OCI-LY7 (cell line): ENCODE measurements around the gene IGF1R. TPM values are rescaled to one million over a fixed set of nuclear protein-coding genes. Genes with fewer than 3 reads are reported as not detected.

Experiments used
- BruUV-seq: library from RNA; stranded (reverse); fragments of 400-500 nt; replicated peaks from 2 replicates; lab custom pipeline; 2021; lab: Mats Ljungman, UMichigan
- CTCF ChIA-PET: fragments of 300-600 bp; sonication (Branson Sonifier 250); formaldehyde crosslinking; loops from one replicate; lab custom pipeline; 2022; ENCODE audit warnings: antibody characterized with exemption; ENCODE audit not compliant: unreplicated experiment; lab: Charles Lee
- POLR2A ChIA-PET: fragments of 300-600 bp; sonication (Branson Sonifier 250); formaldehyde crosslinking; loops from one replicate; lab custom pipeline; 2022; ENCODE audit warnings: antibody characterized with exemption; lab: Charles Lee
- DNase-seq: peaks from one replicate; pipeline ENCODE4 v3.0.0-alpha.2; 2015; ENCODE audit warnings: low spot score
- H2AFZ ChIP-seq: fragments of 200-600 bp; sonication (generic), shearing (Covaris generic); 2 replicates; pipeline ENCODE4 v1.6.1; 2014; ENCODE audit warnings: mild to moderate bottlenecking, antibody characterized with exemption, low read length, moderate library complexity
- H3K27ac ChIP-seq: fragments of 200-600 bp; sonication (generic); 2 replicates; pipeline ENCODE4 v1.5.1; 2014; ENCODE audit warnings: mixed run types, low read depth, mild to moderate bottlenecking, moderate library complexity, low read length, inconsistent platforms; ENCODE audit not compliant: poor library complexity, severe bottlenecking
- H3K36me3 ChIP-seq: fragments of 200-600 bp; sonication (generic); 2 replicates; pipeline ENCODE4 v1.6.1; 2014; ENCODE audit warnings: mild to moderate bottlenecking, antibody characterized with exemption, low read length, moderate library complexity, mixed read lengths; ENCODE audit not compliant: insufficient read depth
- H3K4me1 ChIP-seq: fragments of 200-600 bp; sonication (generic); 2 replicates; pipeline ENCODE4 v1.5.1; 2014; ENCODE audit warnings: mild to moderate bottlenecking, low read length; ENCODE audit not compliant: insufficient read depth, poor library complexity, severe bottlenecking
- H3K4me2 ChIP-seq: fragments of 200-600 bp; sonication (generic); 2 replicates; pipeline ENCODE4 v1.6.1; 2014; ENCODE audit warnings: mild to moderate bottlenecking, low read length
- H3K4me3 ChIP-seq: fragments of 200-600 bp; sonication (generic); 2 replicates; pipeline ENCODE4 v1.5.1; 2014; ENCODE audit warnings: mild to moderate bottlenecking, low read depth, low read length; ENCODE audit not compliant: poor library complexity, severe bottlenecking
- H3K79me2 ChIP-seq: fragments of 200-600 bp; sonication (generic); 2 replicates; pipeline ENCODE4 v1.6.1; 2016; ENCODE audit warnings: low read depth, mild to moderate bottlenecking, low read length, moderate library complexity, mixed read lengths; ENCODE audit not compliant: insufficient read depth
- H3K9me2 ChIP-seq: fragments of 200-600 bp; sonication (generic); 2 replicates; pipeline ENCODE4 v1.6.1; 2016; ENCODE audit warnings: mild to moderate bottlenecking, low read length, mixed read lengths; ENCODE audit not compliant: insufficient read depth
- H3K9me3 ChIP-seq: fragments of 200-600 bp; sonication (generic); 2 replicates; pipeline ENCODE4 v1.6.1; 2014; ENCODE audit warnings: mild to moderate bottlenecking, mixed run types, low read length, mixed read lengths
- H4K20me1 ChIP-seq: fragments of 200-600 bp; sonication (generic); 2 replicates; pipeline ENCODE4 v1.6.1; 2014; ENCODE audit warnings: mild to moderate bottlenecking, antibody characterized with exemption, low read length, moderate library complexity, mixed read lengths; ENCODE audit not compliant: insufficient read depth
- EZH2phosphoT487 ChIP-seq: fragments of 200-600 bp; sonication (generic); IDR thresholded peaks from 2 replicates; pipeline ENCODE4 v1.6.1; 2018; ENCODE audit warnings: low read depth, borderline replicate concordance, mild to moderate bottlenecking, mixed run types, antibody characterized with exemption, low read length, moderate library complexity, mixed read lengths
- intact Hi-C: fragments of 100-400 bp; cut with micrococcal nuclease; formaldehyde crosslinking; loops from one replicate; pipeline ENCODE4 v1.10.0; 2022; ENCODE audit not compliant: unreplicated experiment
- total RNA-seq, 2 experiments: library from RNA; depleted of rRNA in 1 of 2; stranded (reverse); fragments of >200 nt in 1 of 2; shearing (Covaris generic) in 1 of 2; gene quantifications; 2 replicates each; pipeline ENCODE4 v1.2.3, GENCODE V29; 2014 to 2022
- TF ChIP-seq, protein P1 (sequence below): fragments of 200-600 bp; sonication (generic); conservative IDR thresholded peaks from 2 replicates; pipeline ENCODE4 v1.5.1; 2014; ENCODE audit warnings: mild to moderate bottlenecking, antibody characterized with exemption, low read length, moderate library complexity, mixed read lengths

IGF1R gene
- total RNA-seq, 2 experiments from 2014 or later = 26.5 to 29.1 TPM

DNA sequence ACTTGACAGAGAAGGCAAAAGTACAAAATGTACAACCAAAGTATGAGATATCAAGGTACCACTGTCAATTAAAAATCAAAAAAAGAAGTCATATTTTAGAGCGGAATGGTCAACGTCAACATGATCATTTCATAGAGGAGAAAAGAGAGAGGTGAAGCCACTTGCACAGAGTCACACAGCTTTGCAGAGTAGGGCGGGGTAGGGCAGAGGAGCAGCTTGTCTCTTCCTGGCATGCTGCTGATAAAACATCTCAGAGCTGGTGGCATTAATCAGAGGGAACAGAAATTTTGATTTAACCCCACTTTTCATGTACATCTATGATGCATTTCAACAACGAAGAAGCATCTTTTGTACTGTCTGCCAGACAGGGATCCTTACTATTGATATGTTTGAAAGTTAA is 5.2 kb upstream of the IGF1R start:
- H3K4me1 ChIP-seq = no peaks in the 10 kb centered on the region
- no peaks in the 10 kb centered on the region for H3K9me2 ChIP-seq
- BruUV-seq = no TSS peak
- H3K36me3 ChIP-seq = no peaks in the 10 kb centered on the region
- TF ChIP-seq, protein P1, sequence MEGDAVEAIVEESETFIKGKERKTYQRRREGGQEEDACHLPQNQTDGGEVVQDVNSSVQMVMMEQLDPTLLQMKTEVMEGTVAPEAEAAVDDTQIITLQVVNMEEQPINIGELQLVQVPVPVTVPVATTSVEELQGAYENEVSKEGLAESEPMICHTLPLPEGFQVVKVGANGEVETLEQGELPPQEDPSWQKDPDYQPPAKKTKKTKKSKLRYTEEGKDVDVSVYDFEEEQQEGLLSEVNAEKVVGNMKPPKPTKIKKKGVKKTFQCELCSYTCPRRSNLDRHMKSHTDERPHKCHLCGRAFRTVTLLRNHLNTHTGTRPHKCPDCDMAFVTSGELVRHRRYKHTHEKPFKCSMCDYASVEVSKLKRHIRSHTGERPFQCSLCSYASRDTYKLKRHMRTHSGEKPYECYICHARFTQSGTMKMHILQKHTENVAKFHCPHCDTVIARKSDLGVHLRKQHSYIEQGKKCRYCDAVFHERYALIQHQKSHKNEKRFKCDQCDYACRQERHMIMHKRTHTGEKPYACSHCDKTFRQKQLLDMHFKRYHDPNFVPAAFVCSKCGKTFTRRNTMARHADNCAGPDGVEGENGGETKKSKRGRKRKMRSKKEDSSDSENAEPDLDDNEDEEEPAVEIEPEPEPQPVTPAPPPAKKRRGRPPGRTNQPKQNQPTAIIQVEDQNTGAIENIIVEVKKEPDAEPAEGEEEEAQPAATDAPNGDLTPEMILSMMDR = no peak
- no peak for TF ChIP-seq EZH2phosphoT487
- ChIA-PET POLR2A (interaction anchor here (0.5 kb wide), 1 partner anchor 120 kb away, joined by 4 read pairs; no protein-coding TSS in a partner anchor), CTCF (no interaction called here)
- no peak overlapping the region for H3K27ac ChIP-seq
- H3K4me3 ChIP-seq = no peak overlapping the region
- no peak overlapping the region for H3K4me2 ChIP-seq
- H4K20me1 ChIP-seq = 0 out of 2 replicates have a peak, but pooled peaks cover 7% of the 10 kb centered on the region
- H2AFZ ChIP-seq = no peak overlapping the region
- no peak for DNase-seq
- intact Hi-C loops = loop anchor here (10.0 kb wide), 1 partner anchor 592 kb away; no protein-coding TSS in a partner anchor
- no peaks in the 10 kb centered on the region for H3K9me3 ChIP-seq
- no peaks in the 10 kb centered on the region for H3K79me2 ChIP-seq

DNA sequence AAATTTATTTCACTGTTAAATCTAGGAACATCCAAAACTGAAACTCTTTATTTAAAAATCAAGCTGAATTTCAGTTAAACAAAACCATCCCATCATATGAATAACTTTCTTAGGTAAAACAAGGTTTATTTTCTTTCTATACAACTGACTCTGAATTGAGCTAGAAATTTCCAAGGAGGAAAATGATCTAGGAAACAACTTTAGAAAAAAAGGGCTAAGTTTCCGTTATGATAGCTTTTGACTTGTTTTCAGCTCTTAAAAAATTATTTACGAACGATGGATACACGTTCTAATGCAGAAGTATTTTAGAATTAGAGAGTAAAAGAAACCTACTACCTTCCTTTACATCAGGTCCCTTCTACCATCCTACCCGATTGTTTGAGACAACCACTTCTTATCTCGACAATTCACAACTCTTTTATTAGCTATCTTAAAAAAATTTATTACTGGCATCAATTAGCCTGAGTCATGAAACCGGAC is 1.8 kb upstream of the IGF1R start:
- peak overlapping the region; percentile 75 for H3K4me2 ChIP-seq
- intact Hi-C loops = loop anchor here (1.0 to 10.0 kb wide), 6 partner anchors 46 to 1956 kb away; partner anchors contain the start of genes ASB7 and LINS1
- BruUV-seq = TSS peak; percentile 74
- ChIA-PET POLR2A (interaction anchor here (0.6 to 1.1 kb wide), 7 partner anchors 34 to 268 kb away, joined by 3 to 4 read pairs (median 4); no protein-coding TSS in a partner anchor), CTCF (no interaction called here)
- DNase-seq = no peak
- no peaks in the 10 kb centered on the region for H3K36me3 ChIP-seq
- no peaks in the 10 kb centered on the region for H3K9me3 ChIP-seq
- peaks cover 5% of the 10 kb centered on the region; the same call in 1 of the 2 replicates for H3K79me2 ChIP-seq
- no peaks in the 10 kb centered on the region for H3K9me2 ChIP-seq
- peaks cover 19% of the 10 kb centered on the region for H3K4me1 ChIP-seq
- peak overlapping the region; percentile 86 for H2AFZ ChIP-seq
- peak overlapping the region; percentile 84 for H3K4me3 ChIP-seq
- TF ChIP-seq, protein P1 = no peak
- no peak for TF ChIP-seq EZH2phosphoT487
- 0 out of 2 replicates have a peak, but pooled peaks cover 9% of the 10 kb centered on the region for H4K20me1 ChIP-seq
- H3K27ac ChIP-seq = no peak overlapping the region
